HepG2 (cell line): Measurements from ENCODE around the gene CRNKL1. TPM values are rescaled to one million over a fixed set of nuclear protein-coding genes. Genes with fewer than 3 reads are reported as not detected.

Source experiments
- ATAC-seq: fragments of 200-7000 bp; cut with Tn5 transposase; 3 replicates; pipeline ENCODE4 v1.9.1; 2020; ENCODE audit warnings: mild to moderate bottlenecking, moderate library complexity
- BruUV-seq: library from RNA; stranded (reverse); fragments of 400-500 nt; replicated peaks from 2 replicates; lab custom pipeline; 2021; lab: Mats Ljungman, UMichigan
- CTCF ChIA-PET: fragments of 300-600 bp; formaldehyde crosslinking; extraction: SDS; loops from one replicate; lab custom pipeline; 2021; ENCODE audit warnings: low total read pairs, inconsistent platforms, low intra/inter-chr PET ratio; lab: Yijun Ruan, JAX
- POLR2A ChIA-PET: fragments of 350-600 bp; sonication (Branson Sonifier 250); formaldehyde crosslinking; loops from one replicate; lab custom pipeline; 2020; ENCODE audit warnings: antibody characterized with exemption, inconsistent platforms; lab: Yijun Ruan, JAX
- DNase-seq: peaks from one replicate; pipeline ENCODE4 v3.0.0-alpha.2; 2015; ENCODE audit warnings: low spot score
- FAIRE-seq: peaks from 3 replicates; lab custom pipeline; 2011; peaks lifted over from hg19 to GRCh38; lab: Jason Lieb, UNC
- H2AFZ ChIP-seq: one replicate; pipeline ENCODE4 v1.6.1; 2011; ENCODE audit warnings: low read length, inconsistent platforms
- H3K27ac ChIP-seq: fragments of 300-600 bp; 3 replicates; pipeline ENCODE4 v1.8.0; 2011; ENCODE audit warnings: mixed run types, mild to moderate bottlenecking, mixed read lengths, low read length, inconsistent platforms; ENCODE audit not compliant: insufficient read depth; ENCODE audit errors: extremely low read length
- H3K27me3 ChIP-seq, 2 experiments: fragments of 200-600 bp in 1 of 2; 2 replicates in 1 of 2; 3 replicates in 1 of 2; pipeline versions ENCODE4 v1.6.0 to v1.8.0; 2011; ENCODE audit warnings: low read length in 2 of 2, mild to moderate bottlenecking in 2 of 2, moderate library complexity in 2 of 2, inconsistent platforms in 1 of 2; ENCODE audit not compliant: insufficient read depth in 2 of 2, control insufficient read depth in 1 of 2
- H3K36me3 ChIP-seq, 2 experiments: fragments of 200-600 bp in 1 of 2; replicated peaks in 1 of 2; 2 replicates in 1 of 2; 3 replicates in 1 of 2; pipeline versions ENCODE4 v1.5.1 to v1.8.0; 2011; ENCODE audit warnings: low read length in 2 of 2, inconsistent platforms in 1 of 2; ENCODE audit not compliant: insufficient read depth in 2 of 2, control insufficient read depth in 1 of 2
- H3K4me1 ChIP-seq: 2 replicates; pipeline ENCODE4 v1.5.1; 2012; ENCODE audit warnings: low read length, inconsistent platforms; ENCODE audit not compliant: insufficient read depth
- H3K4me2 ChIP-seq: 2 replicates; pipeline ENCODE4 v1.6.0; 2011; ENCODE audit warnings: low read depth, low read length, inconsistent platforms
- H3K4me3 ChIP-seq, 3 experiments: fragments of 200-600 bp in 1 of 3; sonication (generic), shearing (Covaris generic) in 1 of 3; replicated peaks in 1 of 3; 2 replicates each; pipeline ENCODE4 v1.5.1; 2011 to 2016; ENCODE audit warnings: low read length in 3 of 3, inconsistent platforms in 2 of 3, low read depth in 2 of 3, mild to moderate bottlenecking in 2 of 3, control low read depth in 1 of 3, mixed read lengths in 1 of 3; ENCODE audit not compliant: insufficient read depth in 1 of 3
- H3K79me2 ChIP-seq: one replicate; pipeline ENCODE4 v1.6.1; 2011; ENCODE audit warnings: low read length, inconsistent platforms; ENCODE audit not compliant: insufficient read depth
- H3K9ac ChIP-seq: 2 replicates; pipeline ENCODE4 v1.6.0; 2011; ENCODE audit warnings: mild to moderate bottlenecking, low read depth, low read length, inconsistent platforms; ENCODE audit not compliant: insufficient read depth
- H3K9me3 ChIP-seq: 2 replicates; pipeline ENCODE4 v1.5.1; 2012; ENCODE audit warnings: mild to moderate bottlenecking, low read length
- H4K20me1 ChIP-seq: 2 replicates; pipeline ENCODE4 v1.6.0; 2011; ENCODE audit warnings: inconsistent platforms, mild to moderate bottlenecking, low read length, moderate library complexity; ENCODE audit not compliant: insufficient read depth
- ASH2L ChIP-seq: fragments of 300-600, 200-600 bp; sonication (generic); IDR thresholded peaks from 2 replicates; pipeline ENCODE4 v1.7.0; 2017; ENCODE audit warnings: low read depth, mild to moderate bottlenecking, moderate library complexity, mixed read lengths, low read length; ENCODE audit not compliant: insufficient read length
- KAT2B ChIP-seq: fragments of 150-350 bp; IDR thresholded peaks from 2 replicates; pipeline ENCODE4 v1.6.1; 2014; ENCODE audit warnings: low read depth, low read length, borderline replicate concordance
- POLR2AphosphoS5 ChIP-seq: IDR thresholded peaks from 2 replicates; pipeline ENCODE4 v1.6.1; 2012; ENCODE audit warnings: low read depth, low read length
- SIX1 ChIP-seq: sonication (generic); formaldehyde crosslinking; IDR thresholded peaks from 2 replicates; pipeline ENCODE4 v1.4.0; 2020; ENCODE audit warnings: missing genetic modification reagents, borderline replicate concordance
- SIX4 ChIP-seq: sonication (generic); formaldehyde crosslinking; IDR thresholded peaks from 2 replicates; pipeline ENCODE4 v1.4.0; 2020; ENCODE audit warnings: missing genetic modification reagents
- ZC3H13 ChIP-seq: sonication (generic); formaldehyde crosslinking; IDR thresholded peaks from 2 replicates; pipeline ENCODE4 v1.8.1; 2023; ENCODE audit warnings: mild to moderate bottlenecking, missing genetic modification reagents, moderate library complexity
- ZNF142 ChIP-seq: sonication (generic); formaldehyde crosslinking; IDR thresholded peaks from 2 replicates; pipeline ENCODE4 v1.4.0; 2020; ENCODE audit warnings: missing genetic modification reagents
- ZNF788 ChIP-seq: sonication (generic); formaldehyde crosslinking; IDR thresholded peaks from 2 replicates; pipeline ENCODE4 v1.5.0; 2020; ENCODE audit warnings: mild to moderate bottlenecking, missing genetic modification reagents, borderline replicate concordance
- ZSCAN22 ChIP-seq: sonication (generic); formaldehyde crosslinking; IDR thresholded peaks from 2 replicates; pipeline ENCODE4 v1.4.0; 2020; ENCODE audit warnings: mild to moderate bottlenecking, missing genetic modification reagents
- WGBS: methylation state at CpG from one replicate; pipeline ENCODE4 v1.1.6; 2017; ENCODE audit warnings: low lambda C conversion rate; 5-methylcytosine and 5-hydroxymethylcytosine counted together
- in situ Hi-C: cut with HindIII; loops from 2 replicates; pipeline ENCODE4 v1.10.0; 2017; ENCODE audit warnings: low pct_unique_long_range_greater_than_20kb; ENCODE audit not compliant: extremely low pct_ligation_motif_present
- intact Hi-C: fragments of 100-400 bp; cut with micrococcal nuclease; formaldehyde crosslinking; loops from one replicate; pipeline ENCODE4 v1.10.0; 2022; ENCODE audit not compliant: unreplicated experiment
- polyA plus RNA-seq, 8 experiments: library from polyadenylated mRNA; depleted of rRNA in 3 of 8; stranded (reverse) in 7 of 8; unstranded in 1 of 8; fragments of >200 nt; fragmentation: Illumina TruSeq in 4 of 8; extraction: Trizol in 4 of 8; gene quantifications; 2 replicates each; pipeline versions ENCODE4 v1.2.1 to v1.2.3, GENCODE V29; 2011 to 2016; ENCODE audit warnings: low read depth in 4 of 8, missing spikeins in 1 of 8, mixed read lengths in 1 of 8; ENCODE audit not compliant: insufficient read depth in 1 of 8
- total RNA-seq, 5 experiments: library from RNA; depleted of rRNA; stranded (reverse); fragments of >200 nt; fragmentation: Illumina TruSeq; extraction: Trizol; gene quantifications; 2 replicates each; pipeline ENCODE4 v1.2.3, GENCODE V29; 2016; ENCODE audit warnings: low read depth in 1 of 5

CRNKL1 gene
- total and polyA plus RNA-seq, 2 of the 13 experiments (the other 11 are each of a cell fraction or from before 2014, with no cell fraction given) = 12.3 to 64.5 TPM

GRCh38 chr20:20083807-20084206, 31.5 kb upstream of the CRNKL1 start (continued):
- TF ChIP-seq ZNF142 = no peak
- TF ChIP-seq, all 625 proteins: peak for 4

- in situ Hi-C loops = no loop called here
- 0 out of 2 replicates have a peak, but pooled peaks cover 8% of the 10 kb centered on the region for H3K4me1 ChIP-seq
- no peak overlapping the region for H3K4me2 ChIP-seq
- no peak overlapping the region for H3K27ac ChIP-seq
- H2AFZ ChIP-seq = no peak overlapping the region
- TF ChIP-seq SIX1 (CRISPR knock-in tag) (peak; percentile 88; the same call in 1 of the 2 replicates), SIX4 (CRISPR knock-in tag) (peak; percentile 93), ZSCAN22 (CRISPR knock-in tag) (no peak), ZNF788 (no peak), ASH2L (no peak), KAT2B (no peak), POLR2AphosphoS5 (no peak), ZC3H13 (no peak)
- H3K36me3 ChIP-seq = no peaks in the 10 kb centered on the region
- WGBS = 15% methylated on average over 5 of the region's 5 CpGs
- ChIA-PET CTCF (no interaction called here), POLR2A (no interaction called here)
- H3K79me2 ChIP-seq = no peaks in the 10 kb centered on the region
- H3K27me3 ChIP-seq = peaks cover 5 to 24% of the 10 kb centered on the region in 2 experiments
- FAIRE-seq (peak; percentile 64), DNase-seq (peak; percentile 16), ATAC-seq (peak; percentile 28; the same call in 1 of the 3 replicates)
- no TSS peak for BruUV-seq
- no peaks in the 10 kb centered on the region for H3K9me3 ChIP-seq
- H4K20me1 ChIP-seq = no peaks in the 10 kb centered on the region
- intact Hi-C loops = no loop called here
- no peak overlapping the region for H3K4me3 ChIP-seq
- H3K9ac ChIP-seq = no peak overlapping the region
These were observed 27.0 kb upstream of the CRNKL1 start for GRCh38 chr20:20079102-20079784.
